Heart left ventricle (tissue), 16 donors: Measurements from ENCODE around the gene CERCAM. TPM values are rescaled to one million over a fixed set of nuclear protein-coding genes. Genes with fewer than 3 reads are reported as not detected.

Experiments
- ATAC-seq, 4 donors: fragments of 200-7000 bp; cut with Tn5 transposase; one replicate each; pipeline ENCODE4 v1.9.1; 2020 to 2022; ENCODE audit warnings: moderate library complexity in 4 of 4, mild to moderate bottlenecking in 3 of 4, moderate number of reproducible peaks in 1 of 4
- DNase-seq, 5 donors: peaks; one replicate each; pipeline ENCODE4 v3.0.0-alpha.2; 2020
- H3K27ac ChIP-seq, 12 donors: fragments of 200-600 bp; sonication (generic) in 4 of 12; one replicate each; pipeline versions ENCODE4 v1.5.0 to v1.8.0; 2016 to 2022; ENCODE audit warnings: mild to moderate bottlenecking in 2 of 12
- H3K27me3 ChIP-seq, 9 donors: fragments of 200-600 bp; sonication (generic) in 2 of 9; one replicate each; pipeline versions ENCODE4 v1.5.1 to v1.8.0; 2016 to 2022; ENCODE audit warnings: mild to moderate bottlenecking in 3 of 9
- H3K36me3 ChIP-seq, 9 donors: fragments of 200-600 bp; sonication (generic) in 2 of 9; one replicate each; pipeline versions ENCODE4 v1.5.0 to v1.8.0; 2018 to 2022; ENCODE audit warnings: mild to moderate bottlenecking in 2 of 9
- H3K4me1 ChIP-seq, 12 donors: fragments of 200-600 bp; sonication (generic) in 4 of 12; one replicate each; pipeline versions ENCODE4 v1.5.0 to v1.8.0; 2016 to 2022; ENCODE audit warnings: mild to moderate bottlenecking in 3 of 12
- H3K4me3 ChIP-seq, 12 donors: fragments of 200-600 bp; sonication (generic) in 4 of 12; one replicate each; pipeline versions ENCODE4 v1.5.0 to v1.8.0; 2017 to 2022; ENCODE audit warnings: mild to moderate bottlenecking in 9 of 12, moderate library complexity in 4 of 12
- H3K9me3 ChIP-seq, 12 donors: fragments of 200-600 bp; sonication (generic) in 4 of 12; one replicate each; pipeline versions ENCODE4 v1.5.0 to v1.8.0; 2016 to 2022; ENCODE audit warnings: mild to moderate bottlenecking in 1 of 12
- CTCF ChIP-seq, 12 donors: fragments of 200-600 bp; sonication (generic) in 4 of 12; IDR thresholded peaks; one replicate each; pipeline versions ENCODE4 v1.5.0 to v1.8.0; 2018 to 2022; ENCODE audit warnings: antibody characterized with exemption in 12 of 12, mild to moderate bottlenecking in 5 of 12
- POLR2A ChIP-seq, 2 donors: fragments of 450-650 bp; IDR thresholded peaks; one replicate each; pipeline ENCODE4 v1.6.1; 2017; ENCODE audit warnings: antibody characterized with exemption in 2 of 2, mild to moderate bottlenecking in 2 of 2, moderate library complexity in 2 of 2
- WGBS, 4 donors: extraction: QIAGEN DNeasy Blood & Tissue Kit in 2 of 4; methylation state at CpG; one replicate each; pipeline versions ENCODE4 v1.1.5 to v1.1.7; 2013 to 2018; 5-methylcytosine and 5-hydroxymethylcytosine counted together
- intact Hi-C, 10 donors: fragments of 100-400 bp; cut with DNase I; formaldehyde crosslinking; loops; one replicate each; pipeline versions ENCODE4 v1.11.1 to v1.14.2; 2022
- polyA plus RNA-seq, 2 donors: library from polyadenylated mRNA; stranded (reverse); fragments of 200-250 nt; gene quantifications; one replicate each; pipeline ENCODE4 v1.2.3, GENCODE V29; 2013
- total RNA-seq, 9 donors: library from RNA; depleted of rRNA in 2 of 9; stranded (reverse); fragments of >200 nt in 2 of 9; fragmentation: NEBNext Ultra II Directional in 3 of 9; extraction: Animal tissue kit (Norgen Biotek cat#: 25700) in 3 of 9; gene quantifications; one replicate each; pipeline versions ENCODE4 v1.1.0 to v1.2.4, GENCODE V29; 2016 to 2023
- donor health status: ischemic (EF 13 %, LVEDD 7.1; RV severe dilation, severe dysfunction).
- donor health status: healthy with polysubstance abuse.
- donor health status: DM: no; HTN: yes; CAD: no.
- donor health status: DM: no; HTN: no; CAD: no.
- donor health status: ischemic (EF 25% LVEDD 6.9; RV normal size, moderate dysfunction).
- donor health status: ischemic (EF 25% LVEDD 5.7; RV mildly dilated, moderate dysfunction).
- donor health status: healthy.
- donor health status: DM: yes; HTN: yes; CAD: no.
- donor health status: ischemic (EF 35%, LVEDD 5.7; RV mildly dilated, moderate dysfunction).
- donor health status: nonischemic (EF 11% LVEDD 7.7; RV severe dilation, severe dysfunction).
- donor health status: DM: yes; HTN: yes; CAD: no.
- donor health status: PGD.
- donor health status: ischemic (EF 29% LVEDD 5.4; RV normal size, mild dysfunction).
- donor health status: nonischemic (EF 23%, LVEDD 6.1; RV moderate dilation, normal function).

CERCAM gene
- total and polyA plus RNA-seq, 11 donors, result 5.3 to 30.0 (median 11.4) TPM

GRCh38 chr9:128408963-128409431 lies 11.7 kb upstream of the CERCAM start:
- TF ChIP-seq CTCF (IDR thresholded peaks at IDR 0.05) (no peak), POLR2A (IDR thresholded peaks at IDR 0.05) (no peak)
- H3K27me3 ChIP-seq, result peaks cover 0 to 37% (median 2%) of the 10 kb centered on the region in 9 donors
- 39 to 61% (median 49%) methylated on average over 13 to 26 of the region's 26 CpGs for WGBS, 4 donors

GRCh38 chr9:128409450-128409849 lies 11.2 kb upstream of the CERCAM start:
- no peak for TF ChIP-seq POLR2A (IDR thresholded peaks at IDR 0.05)
- TF ChIP-seq CTCF (IDR thresholded peaks at IDR 0.05), result no peak
- DNase-seq, result no peak
- ATAC-seq, result no peak
- peaks cover 0 to 13% (median 0%) of the 10 kb centered on the region in 12 donors for H3K4me1 ChIP-seq
- H3K27me3 ChIP-seq, result peaks cover 0 to 41% (median 6%) of the 10 kb centered on the region in 9 donors
- H3K27ac ChIP-seq, result no peak overlapping the region
- intact Hi-C loops, result no loop called here
- H3K4me3 ChIP-seq, result no peak overlapping the region
- H3K9me3 ChIP-seq, result no peaks in the 10 kb centered on the region
- 60 to 80% (median 61%) methylated on average over 4 to 8 of the region's 8 CpGs for WGBS, 4 donors
- H3K36me3 ChIP-seq, result no peaks in the 10 kb centered on the region

More at GRCh38 chr9:128408963-128409431, 11.7 kb upstream of the CERCAM start:
- Histone ChIP-seq H3K36me3 (no peaks in the 10 kb centered on the region), H3K27ac (no peak overlapping the region), H3K4me1 (peaks cover 0 to 13% (median 0%) of the 10 kb centered on the region in 12 donors), H3K9me3 (no peaks in the 10 kb centered on the region), H3K4me3 (no peak overlapping the region)
- intact Hi-C loops, result no loop called here
- ATAC-seq (no peak), DNase-seq (no peak)

- ATAC-seq (no peak), DNase-seq (no peak)
- Histone ChIP-seq H3K36me3 (no peaks in the 10 kb centered on the region), H3K4me3 (no peak overlapping the region), H3K27me3 (peaks cover 0 to 41% (median 10%) of the 10 kb centered on the region in 9 donors), H3K4me1 (peaks cover 0 to 13% (median 0%) of the 10 kb centered on the region in 12 donors), H3K27ac (no peak overlapping the region), H3K9me3 (no peaks in the 10 kb centered on the region)
- intact Hi-C loops, result loop anchor here in 5 of 10 donors (2.0 to 5.0 kb wide), 4 partner anchors 38 to 113 kb away; partner anchors contain the start of gene URM1 (in 1 of the 5)
- 31 to 41% (median 33%) methylated on average over 6 of the region's 6 CpGs for WGBS, 4 donors
- peak in 5 of 12 donors; percentile 5 to 28 (median 18) for TF ChIP-seq CTCF (IDR thresholded peaks at IDR 0.05)
- no peak for TF ChIP-seq POLR2A (IDR thresholded peaks at IDR 0.05)
Observed at GRCh38 chr9:128409978-128410377, 10.7 kb upstream of the CERCAM start.

DNA sequence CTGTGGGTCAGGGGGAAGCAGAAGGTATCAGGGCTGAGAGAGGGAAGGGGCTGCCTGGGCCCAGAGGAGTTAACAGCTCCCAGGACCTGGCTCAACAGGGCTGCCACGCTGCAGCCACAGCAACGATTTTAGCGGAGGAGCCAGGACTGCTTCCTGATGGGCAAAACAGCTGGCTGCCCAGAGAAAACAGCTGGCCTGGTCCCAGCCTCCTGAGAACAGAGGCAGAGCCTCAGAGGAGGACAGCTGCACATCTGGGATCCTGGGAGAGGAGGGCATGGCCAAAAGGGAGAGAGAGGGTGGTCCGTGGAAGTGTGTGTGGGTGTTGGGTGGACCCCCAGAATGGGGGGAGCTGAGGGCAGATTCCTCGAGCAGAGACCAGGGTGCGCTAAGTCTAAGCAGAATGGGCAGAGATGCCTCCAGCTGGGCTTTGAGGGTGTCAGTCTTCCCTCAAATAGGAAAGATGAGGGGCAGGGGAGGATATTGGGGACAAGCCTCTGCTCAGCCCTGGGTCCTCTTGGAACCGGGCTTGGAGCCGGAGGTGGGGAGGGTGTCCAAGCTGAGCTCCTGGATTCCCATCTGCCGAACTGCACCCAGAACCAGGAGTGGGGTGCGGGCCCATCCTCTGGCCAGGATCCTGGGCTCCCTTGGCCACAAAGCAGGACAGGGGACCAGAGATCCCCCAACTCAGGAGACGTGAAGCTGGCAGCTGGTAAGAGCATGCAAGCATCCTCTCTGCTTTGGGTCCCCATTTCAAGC lies 9.1 kb upstream of the CERCAM start:
- Histone ChIP-seq H3K36me3 (no peaks in the 10 kb centered on the region), H3K4me3 (no peak overlapping the region), H3K27ac (no peak overlapping the region), H3K4me1 (peaks cover 0 to 13% (median 0%) of the 10 kb centered on the region in 12 donors), H3K27me3 (peaks cover 0 to 53% (median 15%) of the 10 kb centered on the region in 9 donors), H3K9me3 (no peaks in the 10 kb centered on the region)
- ATAC-seq (peak in 2 of 4 donors; percentile 16 to 18), DNase-seq (no peak)
- WGBS, 4 donors, result 48 to 54% (median 52%) methylated on average over 10 to 11 of the region's 11 CpGs
- TF ChIP-seq CTCF (IDR thresholded peaks at IDR 0.05), result no peak
- intact Hi-C loops, result loop anchor here in 8 of 10 donors (1.0 to 5.0 kb wide), 6 partner anchors 39 to 114 kb away; partner anchors contain the start of gene URM1 (in 1 of the 8)
